Spleen (tissue), 11 donors: ENCODE results near the gene THSD4. TPM values are rescaled to one million over a fixed set of nuclear protein-coding genes. Genes with fewer than 3 reads are reported as not detected.

Experiments
- DNase-seq: peaks from one replicate; pipeline ENCODE4 v3.0.0-alpha.2; 2020
- H3K27ac ChIP-seq, 8 donors: fragments of 200-600 bp; sonication (generic) in 7 of 8; 1 replicate in 4 of 8; 2 replicates in 4 of 8; pipeline versions ENCODE4 v1.5.0 to v1.8.0; 2016 to 2021; ENCODE audit warnings: inconsistent platforms in 4 of 8, mild to moderate bottlenecking in 4 of 8, moderate library complexity in 1 of 8
- H3K27me3 ChIP-seq, 7 donors: fragments of 200-600 bp; sonication (generic) in 6 of 7; replicated peaks in 1 of 7; 1 replicate in 4 of 7; 2 replicates in 3 of 7; pipeline versions ENCODE4 v1.5.0 to v1.8.0; 2016 to 2021; ENCODE audit warnings: inconsistent platforms in 3 of 7, mild to moderate bottlenecking in 1 of 7
- H3K36me3 ChIP-seq, 6 donors: fragments of 200-600 bp; sonication (generic) in 5 of 6; 1 replicate in 4 of 6; 2 replicates in 2 of 6; pipeline versions ENCODE4 v1.5.0 to v1.8.0; 2016 to 2021; ENCODE audit warnings: inconsistent platforms in 2 of 6
- H3K4me1 ChIP-seq, 6 donors: fragments of 200-600 bp; sonication (generic) in 5 of 6; 1 replicate in 3 of 6; 2 replicates in 3 of 6; pipeline versions ENCODE4 v1.5.0 to v1.8.0; 2016 to 2021; ENCODE audit warnings: inconsistent platforms in 3 of 6
- H3K4me3 ChIP-seq, 8 donors: fragments of 200-600 bp; sonication (generic) in 7 of 8; 1 replicate in 4 of 8; 2 replicates in 4 of 8; pipeline versions ENCODE4 v1.5.0 to v1.8.0; 2016 to 2021; ENCODE audit warnings: inconsistent platforms in 4 of 8, mild to moderate bottlenecking in 4 of 8, moderate library complexity in 2 of 8
- H3K9me3 ChIP-seq, 8 donors: fragments of 200-600 bp; sonication (generic) in 7 of 8; 1 replicate in 4 of 8; 2 replicates in 4 of 8; pipeline versions ENCODE4 v1.5.0 to v1.8.0; 2016 to 2021; ENCODE audit warnings: inconsistent platforms in 4 of 8
- POLR2A ChIP-seq, 3 donors: fragments of 450-650 bp; IDR thresholded peaks; one replicate each; pipeline ENCODE4 v1.5.1; 2017; ENCODE audit warnings: antibody characterized with exemption in 3 of 3, mild to moderate bottlenecking in 1 of 3
- POLR2AphosphoS5 ChIP-seq, 3 donors: sonication (generic); formaldehyde crosslinking; IDR thresholded peaks; one replicate each; pipeline ENCODE4 v1.5.1; 2017; ENCODE audit warnings: antibody characterized with exemption in 3 of 3
- WGBS, 5 donors: extraction: QIAGEN DNeasy Blood & Tissue Kit in 3 of 5; methylation state at CpG; one replicate each; pipeline versions ENCODE4 v1.1.5 to v1.1.7; 2013 to 2018; 5-methylcytosine and 5-hydroxymethylcytosine counted together
- intact Hi-C: fragments of 100-400 bp; cut with DNase I; formaldehyde crosslinking; loops from one replicate; pipeline ENCODE4 v1.15.0; 2023; ENCODE audit warnings: low total_unique reads
- polyA plus RNA-seq, 3 donors: library from polyadenylated mRNA; stranded (reverse); fragments of 200-250 nt; gene quantifications; one replicate each; pipeline ENCODE4 v1.2.1, GENCODE V29; 2013
- total RNA-seq, 7 donors: library from RNA; depleted of rRNA in 3 of 7; stranded (reverse); fragments of >200 nt in 3 of 7; fragmentation: NEBNext Ultra II Directional in 4 of 7; extraction: Animal tissue kit (Norgen Biotek cat#: 25700) in 4 of 7; gene quantifications; one replicate each; pipeline versions ENCODE4 v1.1.0 to v1.2.1, GENCODE V29; 2016 to 2021
- TF ChIP-seq, protein P1 (sequence below), 11 experiments: fragments of 200-600 bp in 7 of 11; fragments of 450-650 bp in 4 of 11; sonication (generic) in 4 of 11; IDR thresholded peaks in 8 of 11; conservative IDR thresholded peaks in 3 of 11; 1 replicate in 7 of 11; 2 replicates in 4 of 11; pipeline versions ENCODE4 v1.4.0 to v1.8.0; 2016 to 2021; ENCODE audit warnings: antibody characterized with exemption in 11 of 11, inconsistent platforms in 4 of 11, mild to moderate bottlenecking in 1 of 11
- donor health status: healthy with polysubstance abuse.
- donor health status: DM: no; HTN: no; CAD: no; lungs with moderate emphysema.
- donor health status: DM: no; HTN: no; CAD: no.
- donor health status: Bipolar disorder and iron deficiency.
- donor health status: healthy.
- donor health status: DM: no; HTN: no; CAD: no.
- donor health status: DM: yes; HTN: yes; CAD: no.

THSD4 gene
- total and polyA plus RNA-seq, 10 donors = 0.29 to 11.3 (median 3.4) TPM

DNA sequence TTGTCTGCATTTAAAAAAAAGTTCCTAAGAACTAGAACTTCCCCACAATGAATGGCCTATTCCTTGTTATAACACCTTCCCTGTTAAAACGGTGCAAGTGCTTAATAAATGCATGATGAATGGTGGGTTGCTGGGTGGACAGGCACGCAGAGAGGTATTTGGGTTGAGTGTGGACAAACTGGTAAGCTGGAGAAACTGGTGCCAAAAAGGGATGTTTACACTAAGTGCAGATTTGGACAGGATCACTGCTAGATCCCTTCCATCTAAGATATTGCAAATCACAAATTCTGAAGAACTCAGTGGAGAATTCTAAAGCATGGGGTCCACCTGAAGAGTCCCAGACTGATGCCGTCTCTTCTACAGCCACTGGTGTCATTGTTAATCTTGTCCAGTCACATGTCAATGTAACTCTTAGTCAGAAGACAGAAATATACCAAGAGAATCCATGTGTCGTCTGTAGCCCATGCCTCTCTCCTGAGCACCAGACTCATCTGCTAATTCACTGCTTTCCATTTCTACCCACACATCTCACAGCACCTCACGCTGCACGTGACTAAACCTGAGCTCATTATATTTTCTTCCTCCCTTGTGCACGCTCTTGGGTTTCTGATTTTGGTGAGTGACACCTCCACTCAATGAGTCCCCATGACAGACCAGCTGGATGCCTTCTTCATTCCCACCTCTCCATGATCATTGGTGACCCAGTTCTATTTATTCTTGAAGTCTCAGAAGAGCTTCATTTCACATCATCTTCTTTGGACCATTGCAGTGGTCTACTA is 328.9 kb downstream of the THSD4 start:
- TF ChIP-seq, protein P1, sequence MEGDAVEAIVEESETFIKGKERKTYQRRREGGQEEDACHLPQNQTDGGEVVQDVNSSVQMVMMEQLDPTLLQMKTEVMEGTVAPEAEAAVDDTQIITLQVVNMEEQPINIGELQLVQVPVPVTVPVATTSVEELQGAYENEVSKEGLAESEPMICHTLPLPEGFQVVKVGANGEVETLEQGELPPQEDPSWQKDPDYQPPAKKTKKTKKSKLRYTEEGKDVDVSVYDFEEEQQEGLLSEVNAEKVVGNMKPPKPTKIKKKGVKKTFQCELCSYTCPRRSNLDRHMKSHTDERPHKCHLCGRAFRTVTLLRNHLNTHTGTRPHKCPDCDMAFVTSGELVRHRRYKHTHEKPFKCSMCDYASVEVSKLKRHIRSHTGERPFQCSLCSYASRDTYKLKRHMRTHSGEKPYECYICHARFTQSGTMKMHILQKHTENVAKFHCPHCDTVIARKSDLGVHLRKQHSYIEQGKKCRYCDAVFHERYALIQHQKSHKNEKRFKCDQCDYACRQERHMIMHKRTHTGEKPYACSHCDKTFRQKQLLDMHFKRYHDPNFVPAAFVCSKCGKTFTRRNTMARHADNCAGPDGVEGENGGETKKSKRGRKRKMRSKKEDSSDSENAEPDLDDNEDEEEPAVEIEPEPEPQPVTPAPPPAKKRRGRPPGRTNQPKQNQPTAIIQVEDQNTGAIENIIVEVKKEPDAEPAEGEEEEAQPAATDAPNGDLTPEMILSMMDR (IDR thresholded peaks at IDR 0.05 in 8 of 11, conservative IDR thresholded peaks at IDR 0.05 in 3 of 11) = no peak
- TF ChIP-seq POLR2A (IDR thresholded peaks at IDR 0.05) (no peak), POLR2AphosphoS5 (IDR thresholded peaks at IDR 0.05) (no peak)
- H3K27me3 ChIP-seq = peaks cover 0 to 25% (median 0%) of the 10 kb centered on the region in 7 donors
- H3K27ac ChIP-seq = no peak overlapping the region
- H3K36me3 ChIP-seq = no peaks in the 10 kb centered on the region
- no peaks in the 10 kb centered on the region for H3K9me3 ChIP-seq
- intact Hi-C loops = no loop called here
- H3K4me3 ChIP-seq = no peak overlapping the region
- DNase-seq = no peak
- H3K4me1 ChIP-seq = peaks cover 0 to 10% (median 2%) of the 10 kb centered on the region in 6 donors
- WGBS, 5 donors = 78 to 90% (median 83%) methylated on average over 7 of the region's 7 CpGs

DNA sequence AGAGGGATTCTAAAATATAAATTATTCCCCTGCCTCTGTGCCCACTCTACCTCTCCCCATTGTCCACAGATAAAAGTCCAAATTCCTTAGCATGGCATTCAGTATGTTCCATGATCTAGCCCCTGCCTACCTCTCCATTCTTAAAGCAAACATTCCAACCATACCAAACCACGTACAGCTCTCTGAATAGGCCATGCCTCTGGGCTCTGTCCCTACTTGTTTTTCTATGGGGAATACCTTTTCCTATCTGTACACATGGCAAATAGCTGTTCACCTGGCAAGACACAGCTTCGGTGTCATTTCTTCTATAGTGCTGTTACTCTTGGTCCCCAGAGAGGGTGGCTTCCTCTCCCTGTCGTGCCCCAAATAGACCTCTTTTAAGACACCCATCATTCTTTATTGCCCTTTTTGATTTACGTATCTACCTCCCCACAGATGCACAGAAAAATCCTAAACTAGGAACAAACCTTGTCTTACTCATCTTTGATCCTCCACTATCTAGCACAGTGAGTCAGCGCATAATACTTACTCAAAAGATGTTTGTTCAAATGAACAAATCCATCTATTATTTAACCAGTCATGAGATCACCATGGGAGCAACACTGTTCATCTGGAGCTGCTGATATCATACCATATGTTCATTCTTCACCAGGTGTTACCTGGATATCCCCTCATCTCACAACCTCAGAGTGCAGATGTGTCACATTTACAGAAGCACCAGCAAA is 329.8 kb downstream of the THSD4 start:
- no peak for DNase-seq
- WGBS, 5 donors = 51 to 84% (median 76%) methylated on average over 5 of the region's 5 CpGs
- H3K4me1 ChIP-seq = peaks cover 0 to 10% (median 2%) of the 10 kb centered on the region in 6 donors
- intact Hi-C loops = no loop called here
- H3K4me3 ChIP-seq = no peak overlapping the region
- H3K36me3 ChIP-seq = no peaks in the 10 kb centered on the region
- no peaks in the 10 kb centered on the region for H3K9me3 ChIP-seq
- H3K27ac ChIP-seq = no peak overlapping the region
- TF ChIP-seq POLR2A (IDR thresholded peaks at IDR 0.05) (no peak), POLR2AphosphoS5 (IDR thresholded peaks at IDR 0.05) (no peak)
- TF ChIP-seq, protein P1 (IDR thresholded peaks at IDR 0.05 in 8 of 11, conservative IDR thresholded peaks at IDR 0.05 in 3 of 11) = no peak
- H3K27me3 ChIP-seq = peaks cover 0 to 25% (median 0%) of the 10 kb centered on the region in 7 donors

DNA sequence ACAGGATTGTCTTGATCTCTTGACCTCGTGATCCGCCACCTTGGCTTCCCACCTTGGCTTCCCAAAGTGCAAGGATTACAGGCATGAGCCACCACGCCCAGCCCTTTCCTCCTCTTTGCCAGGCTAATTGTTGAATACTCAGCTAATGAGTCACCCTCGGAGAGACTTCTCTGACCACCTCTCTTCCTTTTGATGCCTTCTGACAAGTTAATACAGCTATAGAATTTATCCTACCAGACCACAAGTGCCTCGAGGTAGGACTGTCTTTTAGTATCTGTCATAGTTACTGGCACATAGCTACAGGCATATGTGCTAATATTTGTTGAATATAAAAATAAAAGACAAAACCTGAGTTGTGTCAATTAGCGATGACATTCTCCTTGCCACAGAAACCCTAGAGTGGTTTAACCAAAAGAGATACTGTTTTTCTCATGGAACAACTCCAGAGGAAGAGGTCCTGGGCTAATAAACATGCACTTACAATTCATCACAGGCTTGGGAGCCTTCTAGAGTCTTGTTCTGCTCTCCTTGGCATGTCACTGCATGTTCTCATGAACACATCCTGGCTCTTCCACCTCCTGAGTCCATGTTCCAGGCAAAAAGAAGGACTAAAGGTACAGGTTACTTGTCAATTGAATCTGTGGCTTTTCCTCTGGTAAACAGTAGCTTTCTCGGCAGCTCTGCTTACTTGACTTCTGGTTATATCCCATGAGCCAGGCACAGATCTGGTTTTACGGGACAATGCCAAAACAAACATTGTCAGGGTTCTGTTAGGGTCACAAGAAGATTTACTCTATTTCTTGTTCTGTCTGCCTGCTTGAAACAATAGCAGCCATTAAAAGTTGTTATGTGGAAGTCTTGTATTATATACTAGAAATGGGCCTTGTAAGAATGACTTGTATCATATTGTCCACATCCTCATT is 332.3 kb downstream of the THSD4 start:
- Histone ChIP-seq H3K4me3 (no peak overlapping the region), H3K27ac (no peak overlapping the region), H3K9me3 (no peaks in the 10 kb centered on the region), H3K36me3 (no peaks in the 10 kb centered on the region), H3K27me3 (peaks cover 0 to 25% (median 0%) of the 10 kb centered on the region in 7 donors), H3K4me1 (peaks cover 0 to 10% (median 0%) of the 10 kb centered on the region in 6 donors)
- intact Hi-C loops = loop anchor here (2.0 kb wide), 1 partner anchor 283 kb away; no protein-coding TSS in a partner anchor
- TF ChIP-seq POLR2A (IDR thresholded peaks at IDR 0.05) (no peak), POLR2AphosphoS5 (IDR thresholded peaks at IDR 0.05) (no peak)
- TF ChIP-seq, protein P1 (IDR thresholded peaks at IDR 0.05 in 8 of 11, conservative IDR thresholded peaks at IDR 0.05 in 3 of 11) = no peak
- 76 to 85% (median 79%) methylated on average over 8 of the region's 8 CpGs for WGBS, 5 donors
- DNase-seq = no peak
